NT2/D1 (cell line): Measurements from ENCODE around the gene EMP2.

Source experiments
- DNase-seq: peaks from one replicate; pipeline ENCODE4 v3.0.0-alpha.2; 2011; ENCODE audit warnings: low read depth, low spot score
- H3K27me3 ChIP-seq: 2 replicates; pipeline ENCODE4 v1.6.0; 2011; ENCODE audit warnings: mild to moderate bottlenecking; ENCODE audit not compliant: insufficient read length, insufficient read depth
- H3K36me3 ChIP-seq: 2 replicates; pipeline ENCODE4 v1.6.1; 2011; ENCODE audit warnings: mild to moderate bottlenecking, low read length, mixed read lengths; ENCODE audit not compliant: insufficient read depth, insufficient read length
- H3K4me1 ChIP-seq: 2 replicates; pipeline ENCODE4 v1.5.1; 2011; ENCODE audit not compliant: insufficient read depth, insufficient read length
- H3K4me3 ChIP-seq: 2 replicates; pipeline ENCODE4 v1.5.1; 2011; ENCODE audit warnings: low read depth; ENCODE audit not compliant: insufficient read length
- H3K9ac ChIP-seq: 2 replicates; pipeline ENCODE4 v1.6.0; 2011; ENCODE audit warnings: low read depth; ENCODE audit not compliant: insufficient read length
- H3K9me3 ChIP-seq: 2 replicates; pipeline ENCODE4 v1.5.1; 2011; ENCODE audit warnings: mild to moderate bottlenecking, low read length; ENCODE audit not compliant: insufficient read depth
- SUZ12 ChIP-seq: IDR thresholded peaks from 2 replicates; pipeline ENCODE4 v1.6.1; 2011; ENCODE audit not compliant: insufficient read length, insufficient read depth; ENCODE audit errors: extremely low read depth
- YY1 ChIP-seq: IDR thresholded peaks from 2 replicates; pipeline ENCODE4 v1.6.1; 2011; ENCODE audit not compliant: insufficient read length, insufficient read depth
- ZNF274 ChIP-seq: IDR thresholded peaks from 2 replicates; pipeline ENCODE4 v1.6.1; 2011; ENCODE audit warnings: mild to moderate bottlenecking, low read depth, low read length

EMP2 gene

DNA sequence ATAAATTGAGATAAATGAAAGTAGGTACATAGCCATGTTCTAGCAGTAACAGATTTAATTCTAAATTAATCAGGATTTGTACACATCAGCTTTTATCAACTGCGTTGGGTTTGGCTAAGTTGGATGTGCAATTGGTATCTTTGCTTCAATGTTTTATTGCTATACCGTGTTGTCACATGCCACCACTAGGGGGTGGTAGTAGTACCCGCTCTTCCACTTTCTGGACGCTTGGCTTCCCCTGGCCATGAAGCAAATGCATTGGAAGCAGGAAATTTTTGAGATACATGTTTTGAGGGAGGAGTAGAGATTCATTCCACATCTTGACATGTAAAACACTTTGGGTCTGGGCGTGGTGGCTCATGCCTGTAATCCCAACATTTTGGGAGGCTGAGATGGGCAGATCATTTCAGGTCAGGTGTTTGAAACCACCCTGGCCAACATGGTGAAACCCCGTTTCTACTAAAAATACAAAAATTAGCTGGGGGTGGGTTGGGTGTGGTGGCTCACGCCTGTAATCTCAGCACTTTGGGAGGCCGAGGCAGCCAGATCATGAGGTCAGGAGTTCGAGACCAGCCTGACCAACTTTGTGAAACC lies 58.6 kb downstream of the EMP2 start:
- no peak overlapping the region for H3K9ac ChIP-seq

DNA sequence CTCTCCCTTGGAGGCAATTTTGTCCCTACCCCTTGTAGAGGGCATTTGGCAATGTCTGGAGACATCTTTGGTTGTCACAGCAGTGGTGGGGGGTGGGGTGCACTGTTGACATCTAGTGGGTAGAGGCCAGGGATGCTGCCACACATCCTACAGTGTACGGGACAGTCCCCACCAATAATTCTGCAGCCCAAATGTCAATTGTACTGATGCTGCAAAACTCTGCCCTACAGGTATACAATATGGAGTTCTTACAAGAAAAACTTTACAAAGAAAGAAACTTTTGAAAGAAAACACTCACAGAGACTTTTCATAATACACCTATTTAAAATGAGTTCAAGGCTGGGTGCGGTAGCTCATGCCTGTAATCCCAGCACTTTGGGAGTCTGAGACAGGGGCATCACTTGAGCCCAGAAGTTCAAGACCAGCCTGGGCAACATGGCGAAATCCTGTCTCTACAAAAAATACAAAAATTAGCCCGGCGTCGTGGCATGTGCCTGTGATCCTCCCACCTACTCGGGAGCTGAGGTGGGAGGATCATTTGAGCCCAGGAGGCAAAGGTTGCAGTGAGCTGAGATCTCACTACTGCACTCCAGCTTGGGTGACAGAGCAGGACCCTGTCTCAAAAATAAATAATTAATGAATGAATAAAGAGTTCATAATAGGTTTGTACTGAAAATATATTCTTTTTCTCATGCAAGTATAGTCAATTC lies 59.4 kb downstream of the EMP2 start:
- H3K27me3 ChIP-seq, result no peaks in the 10 kb centered on the region
- no peak for DNase-seq
- no peak overlapping the region for H3K4me3 ChIP-seq
- no peaks in the 10 kb centered on the region for H3K36me3 ChIP-seq
- H3K4me1 ChIP-seq, result no peaks in the 10 kb centered on the region
- H3K9me3 ChIP-seq, result no peaks in the 10 kb centered on the region
- no peak overlapping the region for H3K9ac ChIP-seq
- TF ChIP-seq ZNF274 (no peak), YY1 (no peak), SUZ12 (no peak)

More for the DNA sequence above, 58.6 kb downstream of the EMP2 start:
- no peaks in the 10 kb centered on the region for H3K9me3 ChIP-seq
- H3K4me1 ChIP-seq, result no peaks in the 10 kb centered on the region
- H3K4me3 ChIP-seq, result no peak overlapping the region
- DNase-seq, result peak; percentile 56
- no peaks in the 10 kb centered on the region for H3K27me3 ChIP-seq
- TF ChIP-seq YY1 (no peak), ZNF274 (no peak), SUZ12 (no peak)
- peaks cover under 1% of the 10 kb centered on the region for H3K36me3 ChIP-seq

DNA sequence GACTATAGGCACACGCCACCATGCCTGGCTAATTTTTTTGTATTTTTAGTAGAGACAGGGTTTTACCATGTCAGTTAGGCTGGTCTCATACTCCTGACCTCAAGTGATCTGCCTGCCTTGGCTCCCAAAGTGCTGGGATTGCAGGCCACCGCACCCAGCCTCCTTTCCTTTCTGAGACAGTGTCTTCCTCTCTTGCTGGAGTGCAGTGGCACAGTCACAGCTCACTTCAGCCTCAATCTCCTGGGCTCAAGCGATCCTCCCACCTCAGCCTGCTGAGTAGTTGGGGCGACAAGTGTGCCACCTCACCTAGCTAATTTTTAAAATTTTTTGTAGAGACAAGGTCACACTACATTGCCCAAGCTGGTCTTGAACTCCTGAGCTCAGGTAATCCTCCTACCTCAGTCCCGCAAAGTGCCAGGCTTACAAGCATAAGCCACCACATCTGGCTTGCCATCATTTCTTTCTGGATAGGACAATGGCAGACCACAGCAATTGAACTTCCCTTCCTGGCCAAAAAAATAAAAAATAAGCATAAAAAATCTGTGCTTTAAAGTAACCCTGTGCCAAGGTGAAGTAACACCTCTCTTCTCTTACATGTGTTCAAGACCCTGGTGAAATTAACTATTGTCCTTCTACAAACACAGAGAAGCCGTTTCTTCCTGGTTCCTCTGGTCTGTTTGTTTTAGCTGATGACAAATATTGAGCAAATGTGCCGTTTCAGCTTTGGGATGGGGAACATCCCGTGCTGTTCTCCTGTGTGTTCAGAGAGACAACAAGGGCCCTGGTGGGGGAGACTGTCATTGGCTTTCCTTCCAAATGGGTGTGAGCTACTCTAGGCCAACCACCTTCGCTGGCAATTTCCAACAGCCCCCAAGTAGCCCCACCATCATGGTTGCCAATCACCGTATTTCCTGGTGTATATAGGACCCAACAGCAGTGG lies 60.2 kb downstream of the EMP2 start:
- Histone ChIP-seq H3K4me1 (no peaks in the 10 kb centered on the region), H3K27me3 (no peaks in the 10 kb centered on the region), H3K9ac (no peak overlapping the region), H3K36me3 (no peaks in the 10 kb centered on the region), H3K9me3 (no peaks in the 10 kb centered on the region), H3K4me3 (no peak overlapping the region)
- TF ChIP-seq YY1 (no peak), SUZ12 (no peak), ZNF274 (no peak)
- DNase-seq, result no peak

DNA sequence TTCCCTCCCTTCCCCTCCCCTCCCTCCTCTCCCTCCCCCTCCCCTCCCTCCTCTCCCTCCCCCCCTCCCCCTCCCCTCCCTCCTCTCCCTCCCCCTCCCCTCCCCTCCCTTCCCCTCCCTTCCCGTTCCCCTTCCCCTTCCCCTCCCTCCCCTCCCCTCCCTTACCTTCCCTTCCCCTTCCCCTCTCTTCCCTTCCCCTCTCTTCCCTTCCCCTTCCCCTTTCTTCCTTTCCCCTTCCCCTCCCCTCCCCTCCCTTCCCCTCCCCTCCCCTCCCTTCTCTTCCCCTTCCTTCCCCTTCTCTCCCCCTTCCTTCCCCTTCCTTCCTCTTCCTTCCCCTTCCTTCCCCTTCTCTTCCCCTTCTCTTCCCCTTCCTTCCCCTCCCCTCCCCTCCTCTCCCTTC lies 61.1 kb downstream of the EMP2 start:
- Histone ChIP-seq H3K4me3 (no peak overlapping the region), H3K27me3 (no peaks in the 10 kb centered on the region), H3K9ac (no peak overlapping the region), H3K36me3 (no peaks in the 10 kb centered on the region), H3K9me3 (no peaks in the 10 kb centered on the region), H3K4me1 (no peaks in the 10 kb centered on the region)
- DNase-seq, result no peak
- no peak for TF ChIP-seq ZNF274
- TF ChIP-seq SUZ12, result no peak
- no peak for TF ChIP-seq YY1

DNA sequence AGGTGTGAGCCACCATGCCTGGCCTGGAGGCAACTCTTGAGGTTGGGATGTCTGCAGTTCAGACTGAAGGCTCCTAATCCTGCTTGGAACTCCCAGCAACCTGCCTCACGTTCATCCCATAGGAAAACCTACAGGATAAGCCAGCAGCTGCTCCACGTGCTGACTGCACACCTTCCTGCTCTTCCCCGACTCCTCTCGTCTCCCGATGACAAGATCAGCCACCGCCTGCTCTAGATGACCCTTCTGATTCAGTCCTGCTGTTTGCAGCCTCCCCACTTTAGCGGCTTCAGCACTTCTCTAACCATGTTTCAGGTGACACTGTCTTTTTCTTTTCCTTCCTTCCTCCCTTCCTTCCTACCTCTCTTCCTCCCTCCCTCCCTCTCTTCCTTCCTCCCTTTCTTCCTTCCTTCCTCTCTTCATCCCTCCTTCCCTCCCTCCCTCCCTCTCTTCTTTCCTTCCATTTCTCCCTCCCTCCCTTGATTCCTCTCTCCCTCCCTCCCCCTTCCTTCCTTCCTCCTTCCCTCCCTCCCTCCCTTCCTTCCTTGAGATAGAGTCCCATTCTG lies 61.8 kb downstream of the EMP2 start:
- TF ChIP-seq YY1, result no peak
- Histone ChIP-seq H3K4me3 (no peak overlapping the region), H3K4me1 (no peaks in the 10 kb centered on the region), H3K27me3 (no peaks in the 10 kb centered on the region), H3K9me3 (no peaks in the 10 kb centered on the region), H3K9ac (no peak overlapping the region), H3K36me3 (no peaks in the 10 kb centered on the region)
- DNase-seq, result no peak

DNA sequence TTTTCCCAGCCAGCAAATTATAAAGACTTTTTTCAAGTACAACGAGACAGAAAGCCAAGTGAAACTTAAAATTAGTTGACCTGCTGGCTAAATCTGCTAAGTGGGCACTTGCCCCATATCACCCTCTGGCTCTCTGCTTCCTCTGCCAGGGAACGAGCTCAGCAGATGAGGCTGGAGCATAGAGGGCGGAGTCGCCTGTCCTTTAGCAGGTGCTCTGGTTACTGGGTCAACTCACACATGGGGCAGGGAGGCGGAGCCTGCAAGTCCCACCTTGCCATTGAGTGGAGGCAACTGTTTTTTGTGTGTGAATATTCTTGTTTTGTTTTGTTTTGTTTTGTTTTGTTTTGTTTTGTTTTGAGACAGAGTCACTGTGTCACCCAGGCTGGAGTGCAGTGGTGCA lies 62.5 kb downstream of the EMP2 start:
- Histone ChIP-seq H3K27me3 (no peaks in the 10 kb centered on the region), H3K9me3 (no peaks in the 10 kb centered on the region), H3K36me3 (no peaks in the 10 kb centered on the region), H3K4me3 (no peak overlapping the region), H3K9ac (no peak overlapping the region), H3K4me1 (no peaks in the 10 kb centered on the region)
- DNase-seq, result no peak
- TF ChIP-seq YY1, result no peak
- no peak for TF ChIP-seq SUZ12
- no peak for TF ChIP-seq ZNF274
